Measurements from ENCODE around the gene ASMT.
"Not testable (repeated sequence)": the region's sequence is repeated elsewhere in the genome, so short reads cannot be mapped to it uniquely, and the experiment has no call there.

Gene ASMT

GRCh38 chrX:1598021-1598875, 16.6 kb upstream of the ASMT start:
- no peak for DNase-seq

- no peak for DNase-seq
Observed at GRCh38 chrX:1598876-1599790, 15.7 kb upstream of the ASMT start.

GRCh38 chrX:1599791-1600405, 15.0 kb upstream of the ASMT start:
- no peak for DNase-seq

GRCh38 chrX:1600406-1601050, 14.3 kb upstream of the ASMT start:
- no peak for DNase-seq

- no peak for DNase-seq
Observed at GRCh38 chrX:1601051-1601767, 13.7 kb upstream of the ASMT start.

- DNase-seq: no peak
Observed at GRCh38 chrX:1601768-1602085, 13.1 kb upstream of the ASMT start.

GRCh38 chrX:1602299-1602698, 12.6 kb upstream of the ASMT start:
- DNase-seq: no peak

GRCh38 chrX:1606496-1606895, 8.4 kb upstream of the ASMT start:
- DNase-seq: no peak

GRCh38 chrX:1609311-1609710, 5.5 kb upstream of the ASMT start:
- DNase-seq: no peak

GRCh38 chrX:1609762-1610161, 5.1 kb upstream of the ASMT start:
- DNase-seq: no peak

- no peak for DNase-seq
Observed at GRCh38 chrX:1610166-1610565, 4.7 kb upstream of the ASMT start.

GRCh38 chrX:1610736-1611135, 4.1 kb upstream of the ASMT start:
- DNase-seq: no peak

- DNase-seq: no peak
Observed at GRCh38 chrX:1612641-1613286, 2.1 kb upstream of the ASMT start.

- no peak for DNase-seq
Observed at GRCh38 chrX:1618689-1619088, 3.8 kb downstream of the ASMT start.

- DNase-seq: no peak
Observed at GRCh38 chrX:1623691-1624090, 8.8 kb downstream of the ASMT start.

- not testable (repeated sequence) for DNase-seq
Observed at GRCh38 chrX:1624158-1624860, 9.4 kb downstream of the ASMT start.

- DNase-seq: not testable (repeated sequence)
Observed at GRCh38 chrX:1624861-1625215, 10.0 kb downstream of the ASMT start.

GRCh38 chrX:1629244-1629643, 14.4 kb downstream of the ASMT start:
- no peak for DNase-seq

- no peak for DNase-seq
Observed at GRCh38 chrX:1646009-1646408, 31.1 kb downstream of the ASMT start.

GRCh38 chrX:1649621-1650020, 34.8 kb downstream of the ASMT start:
- DNase-seq: no peak

Measured in fibroblast of skin of right biceps (primary cell).